Activated CD4-positive, alpha-beta memory T cell treated with anti-CD3 and anti-CD28 coated beads for 36 hours (primary cell): ENCODE data around the gene TMA16. TPM values are rescaled to one million over a fixed set of nuclear protein-coding genes. Genes with fewer than 3 reads are reported as not detected.
"Not testable (repeated sequence)": the region's sequence is repeated elsewhere in the genome, so short reads cannot be mapped to it uniquely, and the experiment has no call there.

Experiments used
- CTCF ChIA-PET: fragments of 350-600 bp; sonication (Branson Sonifier 250); formaldehyde crosslinking; loops from one replicate; lab custom pipeline; 2021; ENCODE audit warnings: antibody characterized with exemption, inconsistent platforms; lab: Charles Lee
- POLR2A ChIA-PET: fragments of 350-600 bp; sonication (Branson Sonifier 250); formaldehyde crosslinking; loops from one replicate; lab custom pipeline; 2021; ENCODE audit warnings: antibody characterized with exemption; lab: Charles Lee
- DNase-seq: peaks from one replicate; pipeline ENCODE4 v3.0.0-alpha.2; 2020
- H3K27ac Mint-ChIP-seq: one replicate; pipeline ENCODE4 v1.8.0; 2021; ENCODE audit warnings: mixed read lengths
- H3K27me3 Mint-ChIP-seq: one replicate; pipeline ENCODE4 v1.8.0; 2021; ENCODE audit warnings: mixed read lengths
- H3K36me3 Mint-ChIP-seq: one replicate; pipeline ENCODE4 v1.8.0; 2021; ENCODE audit warnings: mixed read lengths
- H3K4me1 Mint-ChIP-seq: one replicate; pipeline ENCODE4 v1.8.0; 2021; ENCODE audit warnings: low read depth, mixed read lengths
- H3K4me3 Mint-ChIP-seq: one replicate; pipeline ENCODE4 v1.8.0; 2021; ENCODE audit warnings: mild to moderate bottlenecking, mixed read lengths
- H3K9me3 Mint-ChIP-seq: one replicate; pipeline ENCODE4 v1.8.0; 2021; ENCODE audit warnings: mixed read lengths
- intact Hi-C: fragments of 100-400 bp; cut with micrococcal nuclease; formaldehyde crosslinking; loops from one replicate; pipeline ENCODE4 v1.15.1; 2023
- total RNA-seq, 2 experiments: library from RNA; stranded (reverse); gene quantifications; one replicate each; pipeline ENCODE4 v1.2.3, GENCODE V29; 2021

Gene TMA16
- total RNA-seq, 2 experiments from 2014 or later: 46.0 to 52.0 TPM

DNA sequence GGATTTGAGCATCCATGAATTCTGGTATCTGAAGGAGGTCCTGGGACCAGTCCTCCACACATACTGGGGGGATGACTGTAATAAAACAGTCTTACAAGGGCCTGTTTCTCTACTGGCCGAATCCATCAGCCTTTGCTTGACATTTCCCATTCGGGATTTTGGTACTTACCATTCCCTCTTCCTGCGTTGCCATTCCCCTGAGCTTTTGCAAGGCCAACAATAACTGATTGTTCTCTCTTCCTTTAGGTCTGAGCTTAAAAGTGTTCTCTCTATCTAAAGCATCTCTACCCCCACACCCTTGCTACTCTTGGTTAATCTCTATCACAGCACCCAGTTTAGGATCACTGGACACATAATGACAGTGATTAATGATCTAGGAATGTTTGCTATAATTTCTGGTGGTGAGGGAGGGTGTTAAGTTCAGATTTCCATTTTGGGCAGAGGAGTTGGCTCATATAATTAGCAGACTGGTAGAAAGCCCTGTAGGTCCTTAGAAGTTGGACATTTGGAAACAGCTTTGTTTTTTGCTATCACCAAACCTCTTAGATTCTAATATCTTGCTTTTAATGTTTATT, 29.4 kb downstream of the TMA16 start:
- Mint-ChIP-seq H3K36me3 (peaks cover 52% of the 10 kb centered on the region), H3K27me3 (no peaks in the 10 kb centered on the region), H3K4me3 (no peak overlapping the region), H3K4me1 (peaks cover 2% of the 10 kb centered on the region), H3K27ac (no peak overlapping the region), H3K9me3 (no peaks in the 10 kb centered on the region)
- POLR2A ChIA-PET: interaction anchor here (0.7 kb wide), 1 partner anchor 30 kb away, joined by 3 read pairs; the partner anchor contains the start of gene TMA16
- CTCF ChIA-PET: no interaction called here
- intact Hi-C loops: no loop called here
- DNase-seq: no peak

DNA sequence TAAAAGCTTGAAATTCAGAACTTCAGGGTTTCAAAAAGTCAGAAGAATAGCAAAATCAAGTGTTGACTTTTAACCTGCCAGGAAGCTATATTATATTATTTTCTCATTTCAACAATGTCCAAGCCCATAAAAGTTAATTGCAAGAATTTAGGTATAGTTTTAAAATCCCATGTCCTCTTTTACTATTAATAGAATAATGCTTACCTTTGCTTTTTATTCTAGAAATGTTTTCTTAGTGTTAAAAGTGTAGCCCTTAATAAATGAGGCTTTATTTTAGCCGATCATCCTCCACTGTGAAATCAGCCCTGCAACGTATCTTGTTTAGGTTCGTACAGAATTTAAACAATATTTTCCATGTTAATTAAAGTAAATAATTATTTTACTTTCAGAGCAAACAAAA, 31.5 kb downstream of the TMA16 start:
- peaks cover 41% of the 10 kb centered on the region for H3K36me3 Mint-ChIP-seq
- H3K9me3 Mint-ChIP-seq: no peaks in the 10 kb centered on the region
- H3K27me3 Mint-ChIP-seq: no peaks in the 10 kb centered on the region
- no peak overlapping the region for H3K4me3 Mint-ChIP-seq
- POLR2A ChIA-PET: no interaction called here
- no peak overlapping the region for H3K27ac Mint-ChIP-seq
- intact Hi-C loops: no loop called here
- H3K4me1 Mint-ChIP-seq: no peaks in the 10 kb centered on the region
- DNase-seq: no peak
- CTCF ChIA-PET: interaction anchor here (1.0 to 1.1 kb wide), 2 partner anchors 20 to 24 kb away, joined by 3 to 5 read pairs; no protein-coding TSS in a partner anchor

DNA sequence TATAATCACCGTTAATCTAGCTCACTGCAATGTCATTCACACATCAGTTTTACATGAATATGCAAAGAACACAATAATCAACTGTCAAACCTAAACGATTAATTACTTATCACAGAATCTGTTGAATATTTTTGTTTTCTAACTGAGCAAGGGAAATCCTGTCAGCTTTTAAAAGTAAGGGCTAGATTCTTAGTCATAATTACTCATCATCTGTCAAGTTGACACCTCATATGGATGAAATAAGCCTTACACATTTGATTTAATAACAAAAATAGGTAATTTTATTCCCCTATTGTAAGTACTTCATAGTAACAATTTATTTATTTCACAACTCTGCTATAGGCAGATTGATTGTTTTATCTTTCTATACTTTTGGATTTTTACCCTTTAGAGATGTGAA, 32.7 kb downstream of the TMA16 start:
- Mint-ChIP-seq H3K9me3 (no peaks in the 10 kb centered on the region), H3K27me3 (no peaks in the 10 kb centered on the region), H3K4me1 (no peaks in the 10 kb centered on the region), H3K4me3 (no peak overlapping the region), H3K27ac (no peak overlapping the region), H3K36me3 (peaks cover 35% of the 10 kb centered on the region)
- POLR2A ChIA-PET: no interaction called here
- CTCF ChIA-PET: interaction anchor here (1.2 to 1.5 kb wide), 2 partner anchors 16 to 23 kb away, joined by 3 to 4 read pairs; no protein-coding TSS in a partner anchor
- intact Hi-C loops: no loop called here
- no peak for DNase-seq

DNA sequence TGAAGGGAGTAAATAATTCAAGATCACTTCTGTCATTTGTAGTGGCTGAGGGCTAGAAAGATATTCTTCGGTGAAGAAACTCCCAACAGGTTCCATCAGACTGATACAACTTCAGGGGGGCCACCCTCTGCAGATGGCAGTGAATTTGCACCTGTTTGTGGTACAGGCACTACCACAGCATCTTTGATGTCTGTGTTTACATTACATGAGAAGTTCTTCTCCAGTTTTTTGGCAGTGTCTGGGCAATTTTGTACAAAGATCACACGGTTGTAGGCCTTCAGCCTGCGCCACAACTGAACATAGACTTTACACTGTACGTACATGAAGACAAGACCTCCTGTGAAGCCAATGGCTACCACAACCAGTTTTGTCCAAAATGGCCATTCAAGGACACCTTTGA, 34.2 kb downstream of the TMA16 start:
- no peak for DNase-seq
- H3K27ac Mint-ChIP-seq: no peak overlapping the region
- H3K9me3 Mint-ChIP-seq: no peaks in the 10 kb centered on the region
- H3K36me3 Mint-ChIP-seq: peaks cover 28% of the 10 kb centered on the region
- intact Hi-C loops: no loop called here
- POLR2A ChIA-PET: no interaction called here
- no peaks in the 10 kb centered on the region for H3K27me3 Mint-ChIP-seq
- CTCF ChIA-PET: no interaction called here
- H3K4me1 Mint-ChIP-seq: no peaks in the 10 kb centered on the region
- H3K4me3 Mint-ChIP-seq: no peak overlapping the region

DNA sequence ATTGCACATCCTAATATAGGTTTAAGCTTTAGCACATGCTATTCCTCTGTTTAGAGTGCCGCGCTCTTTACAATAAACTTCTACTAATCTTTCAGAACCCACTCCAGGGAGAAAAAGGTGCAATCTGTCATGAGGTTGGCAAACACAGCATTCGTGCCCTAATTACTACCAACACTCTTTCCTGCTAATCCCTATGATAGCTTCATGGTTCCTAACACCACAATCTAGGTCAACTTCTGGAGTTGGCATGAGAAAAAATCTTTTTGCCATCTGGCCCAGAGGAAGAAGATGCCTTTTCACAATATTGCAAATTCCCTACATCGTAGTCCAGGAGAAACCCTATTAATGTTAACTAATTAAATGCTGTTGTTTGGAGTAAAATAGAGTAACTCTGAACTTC, 39.6 kb downstream of the TMA16 start:
- Mint-ChIP-seq H3K9me3 (no peaks in the 10 kb centered on the region), H3K27ac (no peak overlapping the region), H3K36me3 (peaks cover 4% of the 10 kb centered on the region), H3K27me3 (no peaks in the 10 kb centered on the region), H3K4me1 (no peaks in the 10 kb centered on the region), H3K4me3 (no peak overlapping the region)
- CTCF ChIA-PET: no interaction called here
- POLR2A ChIA-PET: no interaction called here
- intact Hi-C loops: no loop called here
- no peak for DNase-seq

DNA sequence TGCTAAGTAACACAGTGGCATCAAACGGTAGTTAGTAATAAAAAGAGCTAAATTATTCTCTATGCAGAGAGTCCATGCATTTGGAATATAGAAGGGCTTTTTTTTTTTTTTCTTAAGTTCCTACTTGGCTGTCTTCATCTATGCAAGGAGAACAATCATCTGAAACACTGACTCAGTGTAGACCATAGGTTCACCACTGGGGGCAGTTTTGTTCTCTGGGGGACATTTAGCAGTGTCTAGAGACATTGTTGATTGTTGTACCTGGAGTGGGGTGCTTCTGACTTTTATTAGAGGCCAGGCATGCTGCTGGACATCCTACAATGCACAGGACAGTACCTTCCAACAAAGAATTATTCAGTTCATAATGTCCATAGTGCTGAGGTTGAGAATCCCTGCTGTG, 41.2 kb downstream of the TMA16 start:
- ChIA-PET CTCF (interaction anchor here (0.6 to 0.9 kb wide), 3 partner anchors 13 to 785 kb away, joined by 4 to 5 read pairs (median 4); no protein-coding TSS in a partner anchor), POLR2A (interaction anchor here (0.6 kb wide), 1 partner anchor 38 kb away, joined by 3 read pairs; no protein-coding TSS in a partner anchor)
- intact Hi-C loops: no loop called here
- no peak for DNase-seq
- Mint-ChIP-seq H3K4me1 (no peaks in the 10 kb centered on the region), H3K27me3 (no peaks in the 10 kb centered on the region), H3K36me3 (peaks cover under 1% of the 10 kb centered on the region), H3K4me3 (no peak overlapping the region), H3K9me3 (no peaks in the 10 kb centered on the region), H3K27ac (no peak overlapping the region)

DNA sequence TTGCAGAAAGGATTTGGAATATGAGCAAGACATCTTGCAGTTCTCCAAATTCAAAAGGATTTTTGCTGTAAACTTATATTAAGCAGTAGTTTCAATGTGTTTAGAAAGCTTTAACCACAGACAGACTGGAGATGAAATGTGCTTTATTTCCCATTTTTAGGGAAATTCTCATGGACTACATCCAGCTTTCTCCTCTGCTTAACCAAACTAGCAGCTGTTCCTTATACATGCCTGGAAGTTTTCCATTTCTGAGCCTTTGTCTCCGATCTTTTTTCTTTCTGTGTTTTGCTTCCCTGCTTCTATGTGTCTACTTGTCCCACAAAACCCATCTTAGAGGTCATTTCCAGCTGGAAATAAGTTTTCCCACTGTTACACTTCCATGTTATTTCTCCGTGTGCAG, 41.6 kb downstream of the TMA16 start:
- intact Hi-C loops: no loop called here
- no peaks in the 10 kb centered on the region for H3K36me3 Mint-ChIP-seq
- H3K9me3 Mint-ChIP-seq: no peaks in the 10 kb centered on the region
- no peaks in the 10 kb centered on the region for H3K27me3 Mint-ChIP-seq
- no peak for DNase-seq
- no peak overlapping the region for H3K4me3 Mint-ChIP-seq
- no peaks in the 10 kb centered on the region for H3K4me1 Mint-ChIP-seq
- POLR2A ChIA-PET: no interaction called here
- CTCF ChIA-PET: interaction anchor here (0.6 to 1.0 kb wide), 3 partner anchors 11 to 784 kb away, joined by 3 to 5 read pairs (median 4); no protein-coding TSS in a partner anchor
- H3K27ac Mint-ChIP-seq: no peak overlapping the region

DNA sequence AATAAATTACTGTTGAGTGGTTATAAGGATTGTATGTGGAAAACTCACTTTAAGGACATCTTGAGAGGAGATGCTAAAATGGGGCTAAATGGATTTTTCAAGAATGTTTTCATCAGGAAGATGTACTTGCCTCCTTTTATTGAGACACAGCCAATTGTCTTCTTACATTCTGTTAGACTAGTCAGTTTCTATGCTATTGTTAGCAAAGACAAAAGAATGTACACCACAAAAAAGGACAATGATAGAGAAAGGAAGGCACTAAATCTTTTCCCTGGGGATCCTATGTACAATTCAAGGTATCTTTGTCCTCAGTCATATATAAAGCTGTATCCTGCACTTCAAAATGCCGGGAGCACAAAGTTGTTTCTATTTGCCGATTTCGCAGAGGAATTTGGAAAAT, 42.6 kb downstream of the TMA16 start:
- Mint-ChIP-seq H3K36me3 (no peaks in the 10 kb centered on the region), H3K27ac (no peak overlapping the region), H3K4me1 (no peaks in the 10 kb centered on the region), H3K27me3 (no peaks in the 10 kb centered on the region), H3K9me3 (no peaks in the 10 kb centered on the region), H3K4me3 (no peak overlapping the region)
- DNase-seq: no peak
- intact Hi-C loops: no loop called here
- ChIA-PET CTCF (interaction anchor here (1.0 kb wide), 1 partner anchor 10 kb away, joined by 3 read pairs; no protein-coding TSS in a partner anchor), POLR2A (no interaction called here)

DNA sequence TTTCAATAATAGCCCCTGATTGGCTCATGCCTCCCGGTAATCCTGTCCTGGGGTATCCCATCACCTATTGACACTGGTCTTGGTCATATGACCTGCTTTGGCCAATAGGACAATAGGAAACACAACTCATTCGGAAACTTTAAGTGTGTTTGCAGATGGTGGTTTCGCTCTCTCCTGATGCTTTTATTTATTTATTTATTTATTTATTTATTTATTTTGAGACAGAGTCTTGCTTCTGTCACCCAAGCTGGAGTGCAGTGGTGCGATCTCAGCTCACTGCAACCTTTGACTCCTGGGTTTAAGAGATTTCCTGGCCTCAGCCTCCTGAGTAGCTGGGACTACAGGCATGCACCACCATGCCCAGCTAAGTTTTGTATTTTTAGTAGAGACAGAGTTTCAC, 44.3 kb downstream of the TMA16 start:
- H3K27ac Mint-ChIP-seq, H3K4me3 Mint-ChIP-seq, H3K4me1 Mint-ChIP-seq, H3K9me3 Mint-ChIP-seq, DNase-seq, H3K27me3 Mint-ChIP-seq, H3K36me3 Mint-ChIP-seq, intact Hi-C loops: not testable (repeated sequence)
- CTCF ChIA-PET: interaction anchor here (1.3 to 2.0 kb wide), 2 partner anchors 9 to 11 kb away, joined by 5 to 7 read pairs; no protein-coding TSS in a partner anchor
- POLR2A ChIA-PET: interaction anchor here (1.1 kb wide), 1 partner anchor 44 kb away, joined by 3 read pairs; the partner anchor contains the start of gene TMA16

DNA sequence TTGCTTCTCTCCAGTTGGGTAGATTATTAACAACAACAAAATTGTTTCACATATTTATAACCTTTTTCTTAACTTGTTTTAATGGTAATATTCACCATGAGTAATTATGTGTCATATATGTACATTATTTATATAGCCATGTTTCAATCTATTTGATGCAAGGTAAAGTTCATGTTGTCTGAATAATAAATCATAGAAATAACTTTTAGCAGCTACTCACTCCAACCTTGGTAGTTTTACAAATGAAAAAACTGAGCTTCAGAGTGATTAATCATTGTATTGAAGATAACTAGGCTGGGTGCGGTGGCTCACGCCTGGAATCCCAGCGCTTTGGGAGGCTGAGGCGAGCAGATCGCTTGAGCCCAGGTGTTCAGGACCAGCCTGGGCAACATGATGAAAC, 46.0 kb downstream of the TMA16 start:
- POLR2A ChIA-PET: no interaction called here
- H3K27me3 Mint-ChIP-seq: no peaks in the 10 kb centered on the region

DNA sequence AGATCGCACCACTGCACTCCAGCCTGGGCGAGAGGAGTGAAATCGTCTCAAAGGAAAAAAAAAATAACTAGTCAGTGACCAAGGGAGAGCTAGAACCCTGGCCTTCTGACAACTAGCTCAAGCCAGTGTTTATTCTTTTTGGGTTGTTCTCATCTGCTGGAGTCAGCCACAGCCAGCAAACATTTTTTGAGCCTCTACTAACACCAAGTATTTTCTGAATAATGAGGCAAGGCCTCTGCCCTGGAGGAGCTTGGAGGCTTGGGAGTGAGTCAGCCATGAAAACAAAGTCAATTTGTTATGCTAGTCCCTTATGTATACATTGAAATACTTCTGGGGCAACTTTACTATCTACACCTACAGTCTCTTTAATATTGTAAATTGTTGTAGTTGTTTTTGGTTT, 46.5 kb downstream of the TMA16 start:
- ChIA-PET CTCF (interaction anchor here (0.6 to 1.6 kb wide), 2 partner anchors 9 to 41 kb away, joined by 3 to 6 read pairs; no protein-coding TSS in a partner anchor), POLR2A (no interaction called here)
- Mint-ChIP-seq H3K27me3 (no peaks in the 10 kb centered on the region), H3K4me1 (no peaks in the 10 kb centered on the region), H3K27ac (no peak overlapping the region), H3K9me3 (no peaks in the 10 kb centered on the region), H3K36me3 (no peaks in the 10 kb centered on the region), H3K4me3 (no peak overlapping the region)
- intact Hi-C loops: loop anchor here (10.0 kb wide), 1 partner anchor 206 kb away; the partner anchor contains the start of gene NPY1R
- no peak for DNase-seq

More for the DNA sequence above, 46.0 kb downstream of the TMA16 start:
- CTCF ChIA-PET: interaction anchor here (1.4 to 1.6 kb wide), 2 partner anchors 9 to 12 kb away, joined by 4 to 6 read pairs; no protein-coding TSS in a partner anchor
- no peaks in the 10 kb centered on the region for H3K4me1 Mint-ChIP-seq
- H3K27ac Mint-ChIP-seq: no peak overlapping the region
- DNase-seq: no peak
- no peaks in the 10 kb centered on the region for H3K9me3 Mint-ChIP-seq
- H3K36me3 Mint-ChIP-seq: no peaks in the 10 kb centered on the region
- intact Hi-C loops: loop anchor here (10.0 kb wide), 1 partner anchor 206 kb away; the partner anchor contains the start of gene NPY1R
- no peak overlapping the region for H3K4me3 Mint-ChIP-seq

DNA sequence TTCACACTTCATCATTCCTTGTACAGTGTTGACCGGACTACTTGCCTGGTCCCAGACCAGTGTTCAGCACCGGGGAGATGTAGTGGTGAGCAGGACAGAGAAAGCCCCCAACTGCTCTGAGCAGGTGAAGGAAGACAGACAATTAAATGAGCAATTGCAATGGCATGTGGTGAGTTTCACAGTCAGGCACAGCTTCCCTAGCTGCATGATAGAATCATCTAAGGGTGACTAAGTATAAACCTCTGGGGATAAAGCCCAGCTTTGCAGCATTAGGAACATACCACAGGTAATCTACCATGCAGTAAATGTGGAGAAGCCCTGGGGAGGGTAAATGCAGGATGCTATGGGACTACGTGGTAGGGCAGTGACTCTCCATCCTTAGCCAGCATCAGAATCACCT, 47.8 kb downstream of the TMA16 start:
- Mint-ChIP-seq H3K4me1 (no peaks in the 10 kb centered on the region), H3K27me3 (no peaks in the 10 kb centered on the region), H3K4me3 (no peak overlapping the region), H3K27ac (no peak overlapping the region), H3K9me3 (no peaks in the 10 kb centered on the region), H3K36me3 (no peaks in the 10 kb centered on the region)
- POLR2A ChIA-PET: no interaction called here
- intact Hi-C loops: loop anchor here (10.0 kb wide), 1 partner anchor 207 kb away; the partner anchor contains the start of gene NPY1R
- CTCF ChIA-PET: interaction anchor here (1.3 to 1.9 kb wide), 3 partner anchors 7 to 56 kb away, joined by 3 to 16 read pairs (median 6); no protein-coding TSS in a partner anchor
- no peak for DNase-seq
